Erythroblast (primary cell): Measurements from ENCODE around the gene CEBPB.

Experiments used
- GATA1 ChIP-seq: IDR thresholded peaks from 2 replicates; pipeline ENCODE4 v1.6.1; 2011; ENCODE audit warnings: low read depth, mild to moderate bottlenecking, control low read depth, low read length, moderate library complexity
- POLR2A ChIP-seq: IDR thresholded peaks from 2 replicates; pipeline ENCODE4 v1.6.1; 2011; ENCODE audit warnings: mild to moderate bottlenecking, low read length

- TF ChIP-seq POLR2A (peak; percentile 25), GATA1 (no peak)
These were observed 3.3 kb downstream of the CEBPB start for GRCh38 chr20:50193836-50194421.
